NCI-H345 treated with DMSO at 0.1 percent for 48 hours (cell line): Measurements from ENCODE around the gene ANO1.

Source experiments
- DNase-seq: peaks from one replicate; lab custom pipeline; 2025; ENCODE audit not compliant: unreplicated experiment; lab: John Stamatoyannopoulos, UW

The ANO1 gene

GRCh38 chr11:70233511-70233934 lies 155.4 kb downstream of the ANO1 start:
- DNase-seq: no peak

DNA sequence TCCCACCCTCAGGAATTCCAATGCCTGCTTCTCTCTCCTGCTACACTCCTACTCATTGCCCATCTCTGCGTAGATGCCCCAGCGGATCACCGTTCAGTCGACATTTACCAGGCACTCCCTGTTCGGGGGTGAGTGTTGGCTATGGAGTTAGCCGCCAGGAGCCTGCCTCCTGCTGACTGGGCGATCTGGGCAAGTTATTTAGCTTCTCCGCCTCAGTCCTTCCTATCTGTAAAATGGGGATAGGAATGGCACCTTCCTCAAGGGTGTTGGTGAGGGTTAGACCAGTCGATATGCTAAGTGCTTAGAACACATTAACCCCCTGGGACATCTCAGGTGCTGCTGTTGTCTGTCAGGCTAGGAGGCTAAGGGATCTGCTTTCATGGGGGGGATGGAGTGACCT lies 155.8 kb downstream of the ANO1 start:
- no peak for DNase-seq
